Right renal pelvis (tissue), 4 donors: ENCODE measurements around the gene ERG. TPM values are rescaled to one million over a fixed set of nuclear protein-coding genes. Genes with fewer than 3 reads are reported as not detected.

Experiments used
- DNase-seq, 4 donors: peaks; one replicate each; pipeline ENCODE4 v3.0.0-alpha.2; 2013; ENCODE audit warnings: low read depth in 4 of 4, low spot score in 3 of 4, missing footprints in 1 of 4
- polyA plus RNA-seq, 4 donors: library from polyadenylated mRNA; unstranded; fragments of 120-200 nt; gene quantifications; one replicate each; pipeline ENCODE4 v1.2.1, GENCODE V29; 2013; ENCODE audit not compliant: insufficient read length in 4 of 4

Gene ERG
- polyA plus RNA-seq, 4 donors = 20.3 to 26.6 (median 22.1) TPM

DNA sequence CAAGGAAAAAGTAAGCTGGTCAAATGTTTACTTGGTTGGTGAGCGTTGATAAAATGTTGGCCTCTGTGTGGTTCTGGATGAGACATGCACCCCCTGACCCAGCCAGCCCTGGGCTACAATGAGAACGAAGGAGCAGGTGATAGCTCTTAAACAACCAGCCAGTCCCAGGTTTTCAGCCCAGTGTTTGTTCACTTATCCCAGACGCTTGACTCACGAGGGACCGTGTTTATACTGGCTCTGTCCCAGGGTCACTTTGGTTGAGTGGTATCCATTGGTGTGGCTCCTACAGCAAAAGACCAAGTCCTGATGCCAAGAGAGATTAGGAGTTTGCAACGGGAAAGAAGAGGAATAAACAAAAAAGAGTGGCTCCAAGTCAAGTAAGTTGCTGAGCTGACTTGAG is 154.6 kb downstream of the ERG start:
- no peak for DNase-seq

DNA sequence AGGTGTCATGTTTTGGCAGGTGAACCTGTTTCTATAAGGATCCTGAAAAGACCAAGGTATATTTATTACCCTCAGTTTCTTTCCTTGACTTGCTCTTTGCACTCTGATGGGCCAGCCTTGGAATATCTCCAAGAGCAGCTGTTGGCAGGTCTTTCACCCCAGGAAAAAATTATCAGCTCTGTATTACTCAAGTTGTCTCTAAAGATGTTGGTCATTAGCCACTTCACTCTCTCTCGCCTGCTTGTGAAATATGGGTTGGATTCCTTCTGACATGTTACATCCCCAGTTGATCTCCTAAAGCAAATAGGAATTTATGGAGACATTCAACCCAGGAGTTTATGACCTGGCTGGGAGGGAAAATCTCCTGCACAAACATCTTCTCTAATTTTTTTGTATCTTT is 155.5 kb downstream of the ERG start:
- no peak for DNase-seq

DNA sequence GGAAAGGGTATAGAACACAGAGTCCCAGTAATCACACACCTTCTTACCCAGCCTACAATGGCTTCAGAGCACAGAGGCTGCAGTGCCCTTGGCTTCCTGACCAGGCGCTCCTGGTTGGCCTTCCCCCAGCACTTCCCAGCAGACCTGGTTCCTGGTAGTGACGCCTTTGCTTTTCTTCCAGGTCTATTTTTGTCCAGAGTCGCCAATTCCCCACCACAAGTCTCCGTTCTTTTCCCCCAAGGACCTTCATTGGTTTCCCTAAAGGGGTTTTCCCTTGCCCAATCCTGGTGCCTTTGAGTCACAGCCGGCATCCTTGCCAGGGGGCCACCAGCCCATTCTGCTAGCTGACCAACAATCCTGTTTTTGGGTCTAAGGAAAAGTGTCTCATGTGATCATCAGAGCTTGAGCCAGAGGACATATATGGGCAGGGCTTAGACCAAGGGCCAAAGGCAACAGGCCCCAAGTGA is 156.7 kb downstream of the ERG start:
- no peak for DNase-seq

DNA sequence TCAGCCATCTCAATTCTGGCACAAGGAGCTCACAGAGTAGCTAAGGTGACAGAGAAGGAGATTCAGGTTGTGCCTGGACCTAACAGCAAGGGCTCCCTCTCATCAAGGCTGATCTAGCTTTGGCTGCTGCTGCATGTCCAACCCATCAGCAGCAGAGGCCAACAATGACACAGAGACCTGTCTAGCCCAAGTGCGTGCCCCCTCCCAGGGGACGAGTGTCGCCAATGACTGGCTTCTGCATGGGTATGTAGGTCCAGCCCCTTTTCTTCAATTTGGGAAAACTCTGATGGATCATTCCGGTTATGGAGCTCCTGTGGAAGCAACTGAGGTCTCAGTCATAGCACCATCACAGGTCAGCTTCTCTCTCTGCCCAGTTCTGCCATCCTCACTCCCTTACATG is 158.1 kb downstream of the ERG start:
- DNase-seq = no peak

DNA sequence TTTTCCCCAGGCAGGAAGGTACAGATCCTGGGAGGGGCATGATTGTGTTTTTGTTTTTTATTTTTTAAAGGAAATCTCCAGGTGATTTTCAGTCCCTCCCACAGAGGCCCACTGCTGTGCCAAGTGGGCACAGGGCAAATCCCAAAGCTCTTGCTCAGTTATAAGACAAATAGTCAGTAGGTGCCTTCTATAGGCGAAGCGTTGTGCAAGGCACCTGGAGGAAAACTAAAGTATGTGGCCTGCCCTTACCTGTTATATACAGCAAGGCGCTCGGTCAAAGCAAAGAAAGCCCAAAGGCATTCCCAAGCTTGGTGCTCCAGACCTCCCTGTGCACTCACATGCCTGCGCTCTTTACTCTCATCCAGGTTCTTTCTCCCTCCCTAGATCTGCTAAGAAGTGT is 160.5 kb downstream of the ERG start:
- no peak for DNase-seq

DNA sequence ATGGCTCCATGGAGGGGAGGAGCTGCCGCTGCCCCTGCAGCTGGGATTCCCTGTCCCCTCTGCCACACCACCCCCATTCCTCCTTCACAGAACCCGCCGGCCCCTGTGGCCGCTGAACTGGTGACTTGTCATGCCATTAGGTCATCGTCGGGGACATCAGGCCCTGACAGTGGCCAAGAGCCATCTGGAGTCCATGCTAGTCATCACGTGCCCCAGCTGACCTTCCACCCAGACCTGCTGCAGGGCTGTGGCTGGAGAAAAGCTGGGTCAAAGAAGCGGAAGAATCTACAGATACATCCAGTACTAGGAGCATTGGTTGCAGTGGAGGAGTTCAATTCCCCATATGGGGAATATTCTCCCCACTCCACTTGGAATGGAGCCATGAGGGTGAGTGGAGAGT is 163.4 kb downstream of the ERG start:
- DNase-seq = no peak

DNA sequence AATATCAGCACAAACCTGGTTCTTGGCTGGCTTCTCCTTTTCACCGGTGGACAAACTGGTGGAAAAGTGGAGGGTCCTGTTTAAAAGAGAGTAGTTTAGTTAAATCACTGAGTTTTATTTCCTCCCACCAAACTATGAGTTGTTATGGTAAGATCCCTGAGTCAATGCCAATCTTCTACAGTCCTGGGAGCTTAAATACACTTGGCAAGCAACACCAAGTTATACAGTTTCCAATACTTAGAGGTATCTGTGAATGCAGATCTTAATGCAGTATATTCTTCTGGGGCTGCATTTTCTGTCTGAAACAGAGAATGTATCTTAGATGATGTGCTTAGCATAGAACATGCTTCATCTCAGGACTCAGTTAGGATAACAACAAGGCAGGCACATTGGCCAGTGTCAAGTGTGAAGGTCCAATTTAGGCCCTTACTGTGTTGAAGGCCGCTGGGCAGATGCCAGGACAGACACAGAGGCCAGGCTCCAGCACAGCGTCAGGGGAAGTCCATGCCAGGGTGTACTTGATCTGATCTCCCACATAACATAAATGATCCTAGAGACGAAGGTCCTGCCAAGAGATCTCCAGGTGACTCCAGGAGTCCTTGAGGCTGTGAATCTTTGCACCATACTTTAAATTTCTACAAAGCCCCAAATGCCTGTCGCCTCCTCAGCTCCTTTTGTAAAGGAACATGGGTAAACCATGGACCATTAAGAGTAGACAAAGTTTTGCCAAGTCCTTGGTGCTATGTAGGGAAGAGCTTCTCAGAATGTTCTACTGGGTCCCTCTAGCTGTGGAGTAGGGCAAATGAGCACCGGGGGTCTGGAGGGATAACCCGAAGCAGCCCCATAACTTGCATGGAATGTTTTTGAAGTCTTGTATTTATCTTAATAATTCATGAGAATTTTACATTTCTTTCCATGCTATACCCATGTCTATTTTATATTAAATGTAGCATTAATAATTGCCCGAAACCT is 164.7 kb downstream of the ERG start:
- DNase-seq = no peak

DNA sequence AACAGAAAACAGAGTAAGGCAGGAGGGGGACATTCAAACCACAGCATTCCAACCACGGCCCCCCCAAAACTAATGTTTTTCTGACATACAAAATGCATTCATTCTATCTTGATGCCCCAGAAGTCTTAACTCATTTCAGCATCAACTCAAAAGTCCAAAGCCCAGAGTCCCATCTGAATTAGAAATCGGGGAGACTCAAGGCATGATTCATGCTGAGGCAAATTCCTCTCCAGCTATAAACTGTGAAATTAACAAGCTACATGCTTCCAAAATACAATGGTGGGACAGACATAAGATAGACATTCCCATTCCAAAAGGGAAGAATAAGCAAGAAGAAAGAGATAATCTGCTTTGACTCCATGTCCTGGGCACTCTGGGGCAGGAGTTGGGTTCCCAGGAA is 167.6 kb downstream of the ERG start:
- DNase-seq = no peak

Other genes with a start within 250 kb of the ERG start
- gene KCNJ15, start 241.5 kb downstream of the ERG start, polyA plus RNA-seq = 100 to 1,000 TPM; 201 to 259 (median 226) TPM